NCI-H1436 (cell line): ENCODE data around the gene ACER1.
"Not testable (repeated sequence)": the region's sequence is repeated elsewhere in the genome, so short reads cannot be mapped to it uniquely, and the experiment has no call there.

Source experiments
- DNase-seq: peaks from one replicate; lab custom pipeline; 2025; lab: John Stamatoyannopoulos, UW

ACER1 gene

GRCh38 chr19:6287269-6287885 lies 46.0 kb downstream of the ACER1 start:
- no peak for DNase-seq

GRCh38 chr19:6286676-6287075 lies 46.7 kb downstream of the ACER1 start:
- no peak for DNase-seq

DNA sequence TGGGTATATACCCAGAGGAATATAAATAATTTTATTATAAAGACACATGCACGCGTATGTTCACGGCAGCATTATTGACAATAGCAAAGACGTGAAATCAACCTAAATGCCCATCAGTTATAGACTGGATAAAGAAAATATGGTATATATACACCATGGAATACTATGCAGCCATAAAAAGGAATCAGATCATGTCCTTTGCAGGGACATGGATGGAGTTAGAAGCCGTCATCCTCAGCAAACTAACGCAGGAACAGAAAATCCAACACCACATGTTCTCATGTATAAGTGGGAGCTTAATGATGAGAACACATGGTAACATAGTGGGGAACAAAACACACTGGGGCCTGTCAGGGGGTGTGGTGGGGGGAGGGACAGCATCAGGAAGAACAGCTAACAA lies 51.0 kb downstream of the ACER1 start:
- DNase-seq: not testable (repeated sequence)

- peak; percentile 93 for DNase-seq
These were observed 53.4 kb downstream of the ACER1 start, which contains the start of gene MLLT1 for GRCh38 chr19:6279931-6280591. Gene MLLT1, minus strand, starts transcription at chr19:6279975. Its CDS starts 191 bp downstream, at chr19:6279784.

- DNase-seq: no peak
These were observed 53.8 kb downstream of the ACER1 start for GRCh38 chr19:6279620-6279930.

- DNase-seq: no peak
These were observed 54.4 kb downstream of the ACER1 start for GRCh38 chr19:6278740-6279619.

- DNase-seq: no peak
These were observed 55.4 kb downstream of the ACER1 start for GRCh38 chr19:6278051-6278450.

GRCh38 chr19:6276447-6276846 lies 57.0 kb downstream of the ACER1 start:
- no peak for DNase-seq

GRCh38 chr19:6275170-6275744 lies 58.2 kb downstream of the ACER1 start:
- DNase-seq: no peak

DNA sequence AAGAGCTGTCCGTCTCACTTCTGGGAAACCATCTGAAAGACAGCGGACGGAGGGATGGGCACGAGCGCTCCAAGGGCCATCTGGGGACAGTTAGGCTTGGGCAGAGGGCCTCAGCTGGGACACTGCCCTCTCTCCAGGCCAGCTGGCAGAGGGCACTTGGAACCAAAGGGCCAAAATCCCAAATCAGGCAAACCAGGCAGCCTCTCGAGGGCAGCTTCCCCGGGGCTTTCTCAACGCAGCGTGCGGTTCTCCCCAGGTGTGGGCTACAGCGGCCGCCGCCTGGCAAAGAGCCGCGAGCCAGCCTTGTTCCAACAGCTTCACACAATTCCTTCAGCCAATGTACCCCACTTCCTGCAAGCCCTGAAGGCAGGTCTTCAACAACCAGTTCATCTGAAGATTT lies 58.7 kb downstream of the ACER1 start:
- DNase-seq: no peak

GRCh38 chr19:6273701-6274601 lies 59.5 kb downstream of the ACER1 start:
- DNase-seq: no peak

GRCh38 chr19:6272913-6273600 lies 60.4 kb downstream of the ACER1 start:
- DNase-seq: no peak

- DNase-seq: no peak
These were observed 61.0 kb downstream of the ACER1 start for GRCh38 chr19:6272411-6272791.

GRCh38 chr19:6271721-6272410 lies 61.5 kb downstream of the ACER1 start:
- DNase-seq: no peak

GRCh38 chr19:6271251-6271650 lies 62.2 kb downstream of the ACER1 start:
- no peak for DNase-seq

DNA sequence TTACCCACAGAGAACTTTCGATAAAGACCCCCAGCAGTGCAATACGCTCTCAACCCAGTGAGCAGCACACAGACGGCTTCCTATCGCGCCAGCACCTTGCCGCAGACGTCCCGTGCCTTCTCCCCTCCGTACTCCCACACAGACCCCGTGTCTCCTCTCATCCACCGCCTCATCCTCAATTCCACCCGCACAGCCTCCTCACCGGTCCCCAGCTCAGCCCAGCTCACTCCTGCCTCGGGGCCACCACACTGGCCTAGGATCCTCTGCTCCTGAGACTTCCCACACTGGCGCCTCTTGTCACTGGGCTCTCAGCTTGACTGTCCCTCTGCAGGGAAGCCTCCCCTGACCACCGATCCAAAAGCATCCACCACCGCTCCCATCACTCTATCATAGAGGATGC lies 62.6 kb downstream of the ACER1 start:
- DNase-seq: no peak

- no peak for DNase-seq
These were observed 63.2 kb downstream of the ACER1 start for GRCh38 chr19:6270076-6270745.

DNA sequence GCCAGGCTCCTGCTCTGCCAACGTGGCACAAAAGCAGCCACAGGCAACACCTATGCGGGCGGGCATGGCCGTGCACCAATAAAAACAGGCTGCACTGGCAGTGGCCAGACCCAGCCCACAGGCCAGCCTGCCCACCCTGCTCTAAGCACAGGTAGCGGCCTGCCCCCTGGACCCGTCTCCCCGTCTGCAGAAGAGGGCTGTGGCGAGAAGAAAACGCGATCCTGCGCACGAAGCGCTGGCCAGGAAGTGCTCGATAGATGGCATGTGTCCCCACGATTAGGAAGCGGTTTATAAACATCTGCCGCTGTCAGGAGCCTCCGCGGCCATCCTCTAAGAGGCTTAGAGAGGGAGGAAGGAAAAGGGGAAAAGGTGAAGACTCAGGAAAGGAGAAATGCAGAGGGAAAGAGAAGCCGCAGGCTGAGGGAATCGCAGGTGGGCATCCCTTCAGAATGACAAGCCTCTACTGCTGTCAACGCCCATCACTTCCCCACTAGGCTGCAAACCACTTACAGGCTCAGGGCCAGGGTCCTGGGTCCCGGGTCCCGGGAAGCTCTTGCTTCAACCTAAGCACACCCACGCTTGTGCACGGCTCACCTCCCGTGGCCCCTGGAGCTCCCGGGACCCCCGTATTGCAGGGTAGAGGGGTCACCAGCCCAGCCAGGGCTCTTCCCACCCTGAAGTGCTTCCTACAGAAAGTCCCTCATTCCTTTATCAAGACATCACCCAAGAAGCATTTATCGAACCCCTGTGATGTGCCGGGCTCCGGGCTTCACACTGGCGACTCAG lies 64.1 kb downstream of the ACER1 start:
- DNase-seq: no peak

GRCh38 chr19:6268382-6268771 lies 65.0 kb downstream of the ACER1 start:
- DNase-seq: no peak
